SK-N-DZ (cell line): ENCODE results near the gene PTPRM.
A peak's percentile ranks its signal among the peaks of the same experiment; 100 is the strongest.
"Not testable (repeated sequence)": the region's sequence is repeated elsewhere in the genome, so short reads cannot be mapped to it uniquely, and the experiment has no call there.

Experiments
- DNase-seq: peaks from one replicate; pipeline ENCODE4 v3.0.0-alpha.2; 2015; ENCODE audit warnings: low spot score

The PTPRM gene

DNA sequence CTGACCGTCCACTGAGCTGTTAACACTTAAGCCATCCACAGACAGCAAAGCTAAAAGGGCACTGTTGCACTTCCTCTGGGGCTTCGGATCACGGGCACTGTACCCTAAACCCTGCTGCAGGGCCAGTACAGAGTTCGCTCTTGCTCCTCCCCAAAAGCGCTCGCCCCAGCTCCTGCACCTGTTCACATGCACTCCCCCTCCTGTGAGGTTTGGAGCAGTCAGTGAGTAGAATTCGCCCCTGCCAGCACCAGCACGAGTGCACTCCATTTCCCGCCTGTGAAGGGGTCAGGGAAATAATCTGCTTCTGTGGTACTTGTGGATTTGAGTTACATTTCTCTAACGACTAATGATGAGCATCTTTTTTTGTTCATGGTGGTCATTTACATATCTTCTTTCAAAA lies 158.8 kb downstream of the PTPRM start:
- no peak for DNase-seq

DNA sequence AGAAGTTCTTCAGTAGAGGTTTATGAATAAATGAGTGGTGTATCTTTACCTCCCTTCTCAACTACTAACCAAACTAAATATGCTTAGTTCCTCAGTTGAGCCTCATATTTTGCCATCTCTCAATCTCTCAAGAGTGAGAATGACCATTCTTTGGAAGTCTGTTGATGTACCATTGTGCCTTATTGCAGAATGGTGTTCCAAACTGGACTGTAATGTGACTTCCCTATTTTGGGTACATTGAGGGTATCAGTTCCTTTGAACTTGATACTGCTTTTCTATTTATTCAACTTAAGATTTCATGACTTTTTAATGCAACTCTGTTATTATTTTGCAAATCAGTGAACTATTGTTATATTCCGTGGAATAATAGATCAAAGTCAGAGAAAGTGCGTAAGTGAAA lies 159.4 kb downstream of the PTPRM start:
- DNase-seq = no peak

DNA sequence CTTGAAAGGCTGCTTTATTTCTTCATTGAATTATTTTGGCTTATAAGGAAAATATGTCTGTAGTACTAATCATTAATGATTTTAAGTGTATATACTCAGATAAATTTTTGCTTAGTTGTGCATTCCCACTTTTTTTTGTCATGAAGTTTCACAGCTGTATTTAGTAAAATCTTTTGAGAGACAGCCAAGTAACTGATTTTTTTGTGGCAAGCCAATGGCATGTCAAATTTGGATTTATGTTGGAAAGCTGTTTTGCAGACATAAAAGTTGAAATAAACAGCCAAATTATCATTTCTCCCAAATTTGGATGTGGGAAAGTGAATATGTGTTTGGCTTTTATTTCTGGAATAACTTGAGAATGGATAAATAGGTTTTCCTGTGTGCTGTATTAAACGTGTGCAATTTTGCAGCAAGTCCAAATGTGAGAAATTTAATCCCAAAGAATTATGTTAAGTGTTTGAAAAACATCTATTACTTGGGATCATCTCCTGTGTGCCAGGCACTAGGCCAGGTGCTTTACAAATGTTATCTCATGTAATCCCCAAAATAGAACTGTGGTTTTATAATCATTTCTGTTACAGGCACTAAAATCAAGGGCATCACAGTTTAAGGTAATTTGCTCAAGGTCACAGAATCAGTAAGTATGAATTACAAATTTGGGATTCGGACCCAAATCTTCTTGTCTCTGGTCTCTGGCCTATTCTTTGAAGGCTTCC lies 160.4 kb downstream of the PTPRM start:
- no peak for DNase-seq

DNA sequence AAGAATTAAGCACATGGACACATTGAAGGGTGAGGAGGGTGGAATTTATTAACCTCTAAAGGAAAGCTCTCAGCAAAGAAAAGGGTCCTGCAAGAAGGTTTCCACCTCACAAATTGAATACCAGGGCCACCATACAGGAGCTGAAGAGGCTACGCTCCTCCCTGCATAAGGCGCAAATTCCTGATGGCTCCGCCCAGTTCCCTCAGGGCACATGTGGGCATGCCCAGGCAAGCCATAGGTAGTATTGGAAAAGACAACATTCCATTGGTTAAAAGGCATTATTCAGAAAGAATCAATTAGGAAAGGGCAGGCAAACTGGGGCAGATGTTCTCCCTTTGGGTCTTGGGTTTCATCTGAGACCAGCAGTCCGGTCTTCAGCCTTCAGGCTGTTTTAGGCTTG lies 161.2 kb downstream of the PTPRM start:
- DNase-seq = no peak

DNA sequence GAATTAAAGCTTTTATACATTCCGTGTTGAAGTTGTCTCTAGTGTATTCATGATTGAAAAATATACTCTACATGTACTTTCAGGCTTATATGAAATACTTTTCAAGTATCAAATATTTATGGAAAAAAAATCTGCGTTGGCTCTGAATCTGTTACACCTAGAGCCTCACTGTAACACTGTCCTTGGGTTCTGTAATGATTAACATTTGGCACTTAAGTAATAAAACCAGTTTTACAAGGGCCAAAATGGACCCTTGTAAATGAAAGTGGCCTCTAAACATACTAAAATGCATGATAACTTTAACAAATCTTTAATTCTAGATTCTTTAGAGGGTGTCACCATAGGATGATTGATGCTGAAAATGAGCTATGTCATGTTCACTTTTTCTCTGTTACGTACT lies 162.8 kb downstream of the PTPRM start:
- DNase-seq = no peak

DNA sequence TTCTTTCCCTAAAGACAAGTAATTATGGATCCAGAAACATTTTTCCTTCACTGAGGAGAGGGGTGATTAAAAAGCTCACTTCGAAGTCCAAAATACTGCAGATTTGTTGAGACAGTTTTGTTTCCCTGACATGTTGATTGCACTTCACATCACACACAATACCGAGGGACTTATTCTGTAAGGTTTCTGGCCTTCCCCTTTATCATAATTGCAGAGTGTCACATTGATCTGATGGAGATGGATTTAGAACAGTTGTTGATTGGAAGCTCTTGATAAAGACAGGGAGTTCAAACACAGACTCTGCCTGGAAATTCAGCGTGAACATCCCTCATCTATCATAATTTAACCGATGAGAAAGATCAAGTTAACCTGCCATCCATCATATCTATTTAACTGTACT lies 163.6 kb downstream of the PTPRM start:
- DNase-seq = peak; percentile 81

DNA sequence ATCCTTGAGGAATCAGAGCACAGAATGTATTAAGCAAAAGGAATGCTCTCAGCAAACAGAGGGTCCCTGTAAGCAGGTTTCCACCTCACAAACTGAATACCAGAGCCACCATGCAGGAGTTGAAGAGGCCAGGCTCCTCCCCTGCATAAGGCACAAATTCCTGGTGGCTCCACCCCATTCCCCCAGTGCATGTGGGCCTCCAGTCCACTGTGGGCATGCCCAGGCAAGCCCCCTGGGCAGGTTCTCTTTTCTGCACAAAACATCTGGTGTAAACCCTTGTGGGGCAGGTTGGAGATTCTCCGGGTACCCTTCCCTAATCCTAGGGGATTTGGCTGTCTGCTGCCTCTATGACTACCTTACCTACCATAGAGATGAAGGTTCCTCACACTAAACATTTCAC lies 166.5 kb downstream of the PTPRM start:
- no peak for DNase-seq

DNA sequence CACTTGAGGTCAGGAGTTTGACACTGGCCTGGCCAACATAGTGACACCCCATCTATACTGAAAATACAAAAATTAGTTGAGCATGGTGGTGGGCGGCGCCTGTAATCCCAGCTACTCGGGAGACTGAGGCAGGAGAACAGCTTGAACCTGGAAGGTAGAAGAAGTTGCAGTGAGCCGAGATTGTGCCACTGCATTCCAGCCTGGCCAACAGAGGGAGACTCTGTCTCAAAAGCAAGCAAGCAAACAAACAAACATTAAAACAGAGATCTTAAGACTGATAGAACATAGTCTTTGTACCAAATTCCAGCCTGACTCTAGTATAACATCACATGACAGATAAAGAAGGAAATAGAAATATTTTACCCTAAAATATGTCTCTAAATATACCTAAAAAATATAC lies 168.1 kb downstream of the PTPRM start:
- no peak for DNase-seq

DNA sequence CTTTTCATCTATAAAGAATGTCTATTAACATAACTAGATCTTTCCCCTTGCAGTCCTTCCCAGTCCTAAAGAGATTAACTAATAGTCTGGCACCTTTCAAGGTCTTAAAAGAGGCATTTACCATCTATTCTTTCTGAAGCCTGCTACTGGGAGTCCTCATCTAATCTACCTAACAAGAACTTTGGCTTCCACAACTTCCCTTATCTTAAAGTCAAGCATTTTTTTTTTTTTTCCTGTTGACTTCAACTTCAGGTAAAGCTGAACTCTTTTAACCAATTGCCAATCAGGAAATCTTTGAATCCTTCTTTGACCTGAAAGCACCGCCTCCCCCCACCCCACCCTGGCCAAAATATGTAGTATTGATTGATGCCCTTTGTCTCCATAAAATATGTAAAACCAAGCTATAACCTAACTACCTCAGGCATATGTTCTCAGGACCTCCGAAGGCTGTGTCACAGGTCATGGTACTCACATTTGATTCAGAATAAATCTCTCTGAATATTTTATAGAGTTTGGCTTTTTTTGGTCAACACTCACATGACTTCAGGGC lies 168.6 kb downstream of the PTPRM start:
- DNase-seq = no peak

DNA sequence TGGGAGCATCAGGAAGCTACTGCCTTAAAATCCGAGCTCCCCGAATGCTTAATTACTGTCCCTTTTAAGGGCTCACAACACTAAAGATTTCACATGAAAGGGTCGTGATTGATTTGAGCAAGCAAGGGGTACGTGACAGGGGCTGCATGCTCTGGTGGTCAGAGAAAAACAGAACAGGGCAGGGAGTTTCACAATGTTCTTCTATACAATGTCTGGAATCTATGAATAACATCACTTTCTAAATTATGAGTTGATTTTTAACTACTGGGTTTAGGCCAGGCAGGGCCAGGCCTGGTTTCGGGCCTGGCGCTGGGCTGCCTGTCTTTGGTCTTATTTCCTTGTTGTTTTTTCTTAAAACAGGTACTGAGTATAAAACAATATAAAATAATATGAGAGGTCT lies 169.4 kb downstream of the PTPRM start:
- not testable (repeated sequence) for DNase-seq

DNA sequence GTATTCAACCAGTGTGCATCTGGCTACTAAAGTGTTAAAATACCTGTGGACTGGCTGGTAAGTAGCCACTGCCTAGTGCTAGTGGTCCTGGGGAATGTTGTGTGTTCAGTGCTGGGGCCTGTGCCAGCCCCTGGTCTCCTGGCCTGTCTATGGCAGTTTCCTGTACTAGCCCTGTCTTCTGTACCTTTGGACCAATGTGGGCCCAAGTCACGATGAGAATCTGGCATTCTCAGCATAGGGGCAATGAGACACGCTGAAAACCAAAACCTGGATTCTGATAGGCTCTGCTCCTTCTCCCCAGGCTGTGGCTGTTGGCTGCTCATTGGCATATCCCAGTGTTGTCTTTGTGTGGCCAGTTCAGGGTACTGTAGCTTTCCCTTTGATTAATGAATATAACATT lies 170.4 kb downstream of the PTPRM start:
- no peak for DNase-seq

DNA sequence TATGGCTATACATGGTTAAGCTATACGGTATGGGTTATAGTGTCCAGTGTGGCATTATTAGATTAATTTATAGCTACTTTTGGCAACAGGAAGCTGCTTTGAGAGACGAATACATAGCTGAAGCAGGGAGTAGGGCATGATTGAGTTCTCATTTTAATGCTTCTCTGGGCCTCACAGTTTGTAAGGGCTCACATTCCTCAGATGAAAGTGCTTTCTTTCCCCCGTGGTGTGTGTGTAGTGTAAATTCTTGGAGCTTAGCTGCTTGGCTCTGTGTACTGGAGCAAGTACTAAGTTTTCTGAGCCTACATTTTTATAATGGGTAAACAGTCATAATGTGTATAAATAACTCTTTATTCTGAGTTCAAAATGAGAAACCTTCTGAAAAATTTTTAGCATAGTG lies 173.7 kb downstream of the PTPRM start:
- DNase-seq = no peak

DNA sequence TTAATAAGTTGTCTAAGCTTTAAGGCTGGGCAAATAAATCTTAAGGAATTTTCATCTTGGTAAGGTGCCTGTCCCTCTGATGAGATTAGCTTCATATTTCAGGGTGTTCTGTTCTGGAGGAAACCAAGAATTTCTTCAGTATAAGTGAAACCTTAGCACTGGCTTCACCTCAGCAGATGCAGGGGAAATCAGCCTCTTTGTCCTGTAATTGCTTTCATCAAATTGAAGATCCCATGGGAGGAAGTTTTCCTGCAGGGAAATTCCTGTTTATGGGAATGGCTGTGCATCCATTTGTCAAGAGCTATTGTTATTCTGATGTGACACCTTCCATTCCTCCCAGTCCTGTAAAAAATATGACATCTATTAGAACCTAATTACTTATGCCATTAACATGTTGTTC lies 174.5 kb downstream of the PTPRM start:
- DNase-seq = no peak

DNA sequence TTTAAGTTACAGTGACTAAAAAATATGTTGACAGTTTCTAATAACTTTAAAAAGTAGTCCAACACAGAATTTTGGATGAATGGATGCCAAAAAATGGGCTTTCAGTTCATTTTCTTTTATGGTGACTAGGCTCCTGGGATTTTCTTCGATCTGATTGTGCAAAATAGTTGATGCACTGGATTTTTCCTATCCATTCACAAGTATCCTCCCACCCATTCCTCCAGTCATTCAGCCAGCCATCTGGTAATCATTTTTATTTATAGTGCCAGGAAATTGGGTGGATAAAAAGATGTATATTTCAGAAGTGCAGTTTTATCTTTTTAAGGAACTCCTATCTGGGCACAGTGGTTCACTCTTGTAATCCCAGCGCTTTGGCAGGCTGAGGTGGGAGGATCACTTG lies 175.1 kb downstream of the PTPRM start:
- DNase-seq = no peak

DNA sequence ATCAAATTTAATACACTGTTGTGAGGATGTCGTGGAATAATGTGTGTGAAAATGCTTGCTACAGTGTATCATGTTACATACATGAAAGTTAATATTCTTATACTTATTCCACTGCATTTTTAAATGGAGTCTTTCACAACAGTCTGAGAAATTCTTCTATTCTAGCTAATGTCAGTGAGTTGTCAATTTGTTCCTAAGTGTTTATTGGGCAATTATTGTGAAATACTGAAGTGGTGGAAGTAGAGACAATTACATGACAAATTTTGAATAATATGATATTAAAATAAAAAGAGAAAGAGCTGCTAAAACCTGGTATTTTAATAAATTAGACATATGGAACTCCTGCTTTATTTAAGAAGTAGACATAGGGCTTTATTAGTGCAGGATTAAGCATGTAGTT lies 176.1 kb downstream of the PTPRM start:
- DNase-seq = no peak

DNA sequence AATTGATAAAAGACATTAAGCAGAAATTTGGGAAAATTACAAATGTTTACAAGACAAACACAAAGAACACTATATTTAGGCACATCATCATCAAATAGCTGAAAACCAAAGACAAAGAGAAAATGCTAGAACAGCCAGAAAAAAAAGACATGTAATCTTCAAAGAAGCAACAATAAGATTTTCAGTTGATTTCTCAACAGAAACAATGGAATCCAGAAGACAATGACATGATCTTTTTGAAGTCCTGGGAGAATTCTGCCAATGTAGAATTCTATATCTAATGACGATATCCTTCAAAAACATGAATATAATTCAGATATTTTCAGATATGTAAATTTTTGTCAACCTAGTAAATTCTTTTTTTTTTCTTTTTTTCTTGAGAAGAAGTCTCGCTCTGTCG lies 179.0 kb downstream of the PTPRM start:
- no peak for DNase-seq

DNA sequence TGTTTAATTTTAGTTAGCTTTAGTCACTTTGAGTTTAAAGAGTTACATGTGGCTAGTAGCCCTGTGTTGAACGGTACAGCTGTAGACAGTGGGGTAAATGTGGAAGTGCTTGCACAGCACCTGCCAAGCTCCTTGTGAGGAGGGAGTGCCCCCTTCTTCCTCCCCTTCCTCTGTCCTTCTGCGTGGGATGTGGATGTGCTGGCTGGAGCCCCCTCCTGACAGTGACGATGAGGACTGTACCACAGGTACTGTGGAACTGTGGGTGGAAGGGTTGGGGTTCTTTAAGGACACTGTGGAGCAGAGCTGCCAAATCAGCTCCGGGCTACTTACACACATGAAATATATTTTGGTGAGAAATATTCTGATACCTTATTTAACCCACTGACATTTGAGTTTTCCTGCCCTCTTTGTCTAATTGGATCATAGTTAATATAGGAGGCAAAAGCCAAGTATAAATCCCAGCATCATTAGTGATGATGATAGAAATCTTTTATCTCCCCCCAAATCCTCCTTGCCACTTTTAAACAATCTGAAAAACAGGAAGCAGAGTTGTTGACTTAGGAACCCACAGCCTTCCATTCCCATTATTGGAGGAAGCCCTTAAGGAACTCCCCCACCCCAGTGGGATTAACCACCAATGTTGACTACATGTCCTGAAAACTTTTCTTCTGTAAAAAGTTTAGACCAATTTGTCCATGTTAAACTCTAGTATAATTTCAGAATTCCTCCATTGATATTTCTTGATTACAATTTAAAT lies 181.3 kb downstream of the PTPRM start:
- DNase-seq = no peak

DNA sequence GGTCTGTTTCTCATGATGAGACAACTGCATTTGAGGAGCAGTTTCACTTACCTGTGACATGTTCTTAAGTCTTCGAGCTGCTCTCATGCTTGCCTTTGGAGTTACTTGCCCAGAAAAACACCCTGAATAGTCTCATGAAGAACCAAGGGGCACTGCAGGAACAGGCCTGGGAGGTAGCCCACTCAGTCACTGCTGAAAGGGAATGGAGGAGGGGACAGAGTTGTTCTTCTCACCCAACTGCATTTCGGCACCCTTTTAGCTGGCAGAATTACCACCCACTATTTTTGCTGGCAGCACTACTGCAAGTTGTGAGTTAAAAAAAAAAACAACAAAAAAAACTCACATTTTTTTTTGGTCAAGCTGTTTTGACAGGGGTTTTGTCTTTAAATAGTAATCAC lies 181.9 kb downstream of the PTPRM start:
- no peak for DNase-seq

DNA sequence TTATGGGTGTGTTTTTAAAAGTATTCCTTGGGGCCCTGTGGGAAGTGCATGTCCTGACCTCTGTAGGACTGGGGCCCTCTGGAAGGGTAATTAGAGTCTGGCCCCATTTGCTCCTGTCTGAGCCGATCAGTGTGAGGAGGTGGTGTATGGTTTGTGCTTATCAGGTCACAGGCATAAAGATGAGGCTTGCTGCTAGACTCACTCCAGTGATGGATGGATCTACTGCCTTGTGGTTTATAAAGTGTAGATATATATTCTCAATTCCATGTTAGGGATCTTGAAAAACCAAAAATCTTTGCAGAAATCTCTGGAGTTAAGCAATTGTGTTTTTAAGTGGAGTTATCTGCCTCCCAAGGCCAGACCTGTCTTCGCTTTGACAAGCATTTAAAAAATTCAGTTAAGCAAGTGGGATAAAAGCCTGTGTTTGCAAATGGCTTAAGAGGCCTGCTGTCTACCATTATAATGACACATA lies 182.4 kb downstream of the PTPRM start:
- peak; percentile 81 for DNase-seq

DNA sequence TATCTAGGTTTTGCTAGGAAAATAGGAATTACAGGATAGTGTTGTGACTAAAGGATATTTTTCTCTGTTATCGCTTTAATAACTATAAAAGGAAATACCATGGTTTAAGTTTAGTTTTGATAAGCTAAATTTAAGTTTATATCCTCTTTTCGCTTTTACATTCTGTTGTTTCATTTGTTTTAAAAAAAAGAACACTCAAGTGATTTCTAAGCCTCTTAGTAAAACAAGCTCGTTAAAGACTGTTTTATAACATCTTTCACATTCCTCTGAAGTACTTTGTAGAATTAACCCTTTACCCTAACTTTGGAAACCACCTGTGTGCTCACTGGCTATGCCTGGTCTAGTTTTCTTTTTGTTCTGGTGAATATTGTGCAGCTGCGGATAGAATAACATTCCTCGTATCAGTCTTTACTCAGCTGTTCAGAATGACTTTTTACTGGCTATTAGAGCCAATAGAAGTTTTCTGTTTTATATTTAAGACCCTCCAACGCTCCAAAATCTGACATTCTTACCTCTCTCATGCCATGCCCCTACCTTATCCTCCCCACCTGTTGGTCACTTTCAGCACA lies 183.1 kb downstream of the PTPRM start:
- DNase-seq = no peak

DNA sequence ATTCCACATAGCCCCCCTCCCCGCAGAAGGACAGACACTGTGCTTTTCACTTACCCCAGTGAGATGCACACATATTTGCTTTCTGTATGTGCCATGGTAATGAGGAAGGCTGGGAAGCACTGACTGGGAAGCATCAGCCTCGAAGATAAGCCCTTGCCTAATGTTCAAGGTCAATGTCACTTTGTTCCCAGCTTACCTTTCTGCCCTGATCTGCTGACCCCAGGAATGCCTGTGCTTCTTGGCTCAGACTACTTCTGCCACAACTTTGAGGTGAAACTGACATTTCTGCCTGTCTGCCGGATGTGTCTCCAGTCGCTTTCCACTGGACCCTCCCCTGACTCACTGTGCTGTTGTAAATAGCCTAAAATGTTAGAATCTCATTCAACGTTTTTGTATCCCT lies 183.8 kb downstream of the PTPRM start:
- no peak for DNase-seq

DNA sequence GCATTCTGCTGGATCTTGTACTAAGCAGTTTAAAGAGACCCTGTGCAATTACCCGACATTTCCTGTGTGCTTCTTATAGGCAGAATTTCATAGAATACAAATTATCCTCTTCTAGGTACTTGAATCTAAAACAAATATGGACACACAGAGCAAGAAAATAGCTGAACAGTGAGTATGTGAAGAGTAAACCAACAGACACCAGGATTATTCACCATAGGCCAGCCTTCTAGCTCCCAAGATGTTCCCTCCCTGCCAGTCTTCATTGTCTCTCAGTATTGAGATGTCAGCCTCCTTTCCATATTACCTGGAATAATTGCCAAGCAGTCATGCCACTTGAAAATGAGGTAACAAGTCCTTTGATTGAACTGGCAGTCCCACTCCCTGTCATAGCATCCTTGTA lies 187.1 kb downstream of the PTPRM start:
- DNase-seq = no peak

DNA sequence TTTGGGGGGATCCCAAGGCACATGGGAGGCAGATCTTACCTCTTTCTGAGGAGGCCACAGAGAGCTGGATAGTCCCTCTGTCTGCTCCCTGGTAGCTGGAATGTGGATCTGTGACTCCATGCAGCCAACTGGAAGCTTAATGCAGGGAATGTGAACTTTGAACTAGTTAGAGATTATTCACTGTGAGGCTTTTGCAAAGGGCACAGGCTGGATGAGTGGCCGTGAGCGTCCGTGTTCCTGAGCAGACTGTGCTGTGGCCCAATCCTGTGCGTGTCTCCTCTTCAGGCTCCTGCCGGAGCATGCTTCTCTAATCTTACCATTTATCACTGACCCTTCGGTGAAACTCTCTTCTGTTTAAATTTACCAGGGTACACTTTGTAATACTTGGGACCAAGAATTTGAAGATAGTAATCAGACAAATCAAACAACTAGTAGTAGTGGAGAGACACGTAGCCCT lies 187.6 kb downstream of the PTPRM start:
- DNase-seq = no peak
